Cerebellar nuclear complex (tissue), 1 donor: Measurements from ENCODE around the gene FBLN2.

Source experiments
- DNase-seq, 2 experiments: peaks; one replicate each; lab custom pipeline; 2025; lab: John Stamatoyannopoulos, UW

FBLN2 gene

DNA sequence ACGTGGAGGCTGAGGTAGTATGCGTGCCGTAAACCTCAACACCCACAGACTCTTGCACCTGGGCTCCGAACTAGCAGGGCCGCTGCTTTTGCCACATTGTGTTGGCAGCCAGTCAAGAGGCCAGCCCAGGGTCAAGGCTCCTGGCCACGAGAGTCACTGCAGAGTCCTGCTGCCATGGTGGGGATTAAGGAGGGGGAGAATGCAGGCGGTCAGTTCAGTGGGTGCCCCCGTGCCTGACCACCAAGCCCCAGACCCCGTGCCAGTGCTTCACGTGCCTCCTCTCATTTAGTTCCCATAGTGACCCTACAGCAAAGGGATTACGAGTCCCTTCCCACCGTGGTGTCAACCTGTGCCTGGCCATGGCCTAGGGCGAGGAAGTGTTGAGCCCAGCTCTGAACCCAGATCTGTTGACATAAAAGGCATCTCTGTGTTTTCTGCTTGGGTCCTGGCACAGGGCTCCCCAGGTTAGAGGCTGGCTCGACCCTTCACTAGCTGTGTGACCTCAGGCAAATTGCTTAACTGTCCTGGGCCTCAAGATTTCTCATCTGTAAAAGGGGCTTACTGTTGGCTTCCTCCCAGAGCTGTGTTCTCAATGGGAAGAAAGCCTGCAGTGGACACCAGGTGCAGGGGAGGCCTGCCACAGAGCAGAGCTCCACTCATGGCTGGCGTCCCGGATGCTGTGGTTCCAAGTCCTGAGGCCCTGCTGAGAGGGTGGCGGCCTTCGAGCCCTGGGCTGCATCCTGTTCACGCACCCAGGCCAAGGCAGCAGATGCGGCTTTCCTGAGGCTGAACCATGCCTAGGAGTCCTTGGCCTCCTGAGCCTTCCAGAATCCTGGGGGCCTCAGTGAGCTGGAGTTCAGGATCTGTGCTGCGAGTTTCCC lies 32.8 kb downstream of the FBLN2 start:
- DNase-seq = peak in 1 of 2 experiments; percentile 12

DNA sequence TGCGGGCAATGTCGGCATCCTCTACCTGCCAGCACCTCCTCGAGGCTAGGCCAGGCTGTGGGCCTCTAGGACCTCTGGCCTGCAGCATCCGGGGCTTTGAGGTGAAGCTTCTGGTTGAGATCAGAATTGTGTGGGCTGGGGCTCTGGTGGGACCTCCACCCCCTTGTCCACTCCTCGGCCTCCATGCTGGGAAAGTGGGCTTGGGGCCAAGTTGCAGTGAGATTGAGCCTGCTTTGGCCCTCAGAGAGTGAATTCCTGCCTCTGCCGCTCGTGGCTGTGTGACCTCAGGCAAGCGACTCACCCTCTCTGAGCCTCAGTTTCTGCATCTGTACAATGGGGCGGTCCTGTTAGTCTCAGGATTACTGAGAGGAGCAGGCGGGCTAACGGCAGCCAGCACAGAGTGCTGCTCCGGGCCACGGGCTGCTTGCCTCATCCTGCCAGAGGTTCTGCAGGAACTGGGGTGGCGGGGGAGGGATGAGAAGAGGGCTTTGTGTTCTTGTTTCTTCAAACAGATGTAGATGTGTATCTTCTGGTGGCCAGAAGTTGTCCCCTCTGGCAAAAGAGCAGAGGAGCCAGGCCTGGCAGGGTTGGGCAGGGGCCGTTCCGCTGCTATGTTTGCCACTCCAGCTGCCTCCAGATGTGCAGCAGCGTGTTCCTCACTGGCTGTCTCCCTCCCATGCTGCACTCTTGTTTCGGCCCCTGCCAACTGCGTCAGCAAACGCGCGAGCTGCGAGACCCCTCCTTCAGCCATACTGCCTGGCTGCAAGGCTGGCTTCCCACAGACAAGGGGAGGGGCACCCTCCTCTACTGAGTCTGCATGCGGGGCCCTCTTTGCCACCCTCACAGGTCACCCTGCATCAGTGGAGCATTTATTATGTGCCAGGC lies 33.7 kb downstream of the FBLN2 start:
- DNase-seq = no peak

GRCh38 chr3:13583251-13584180 lies 34.6 kb downstream of the FBLN2 start:
- no peak for DNase-seq

GRCh38 chr3:13584427-13584891 lies 35.5 kb downstream of the FBLN2 start:
- no peak for DNase-seq

DNA sequence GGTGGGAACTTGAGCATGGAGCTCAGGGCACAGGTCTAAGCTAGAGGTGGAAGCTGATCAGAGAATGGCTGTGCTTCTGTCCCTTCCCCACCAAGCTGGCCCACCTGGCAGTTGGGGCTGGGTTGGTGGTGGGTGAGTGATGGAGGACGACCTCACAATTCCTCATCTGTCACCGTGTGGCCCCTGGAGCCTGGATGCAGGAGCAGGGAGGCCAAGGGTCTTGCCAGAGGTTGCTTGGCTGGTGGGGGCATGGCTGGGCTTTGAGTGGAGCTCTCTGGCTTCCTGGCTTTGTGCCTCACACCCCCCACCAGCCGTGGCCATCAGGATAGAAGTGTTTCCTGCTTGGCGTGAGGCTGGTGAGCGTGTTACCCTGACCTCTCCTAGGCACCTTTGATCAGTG lies 36.0 kb downstream of the FBLN2 start:
- no peak for DNase-seq

GRCh38 chr3:13587442-13587841 lies 38.5 kb downstream of the FBLN2 start:
- DNase-seq = no peak

- DNase-seq = no peak
These were observed 39.3 kb downstream of the FBLN2 start for GRCh38 chr3:13588221-13588701.

- DNase-seq = no peak
These were observed 40.1 kb downstream of the FBLN2 start for GRCh38 chr3:13588993-13589392.

DNA sequence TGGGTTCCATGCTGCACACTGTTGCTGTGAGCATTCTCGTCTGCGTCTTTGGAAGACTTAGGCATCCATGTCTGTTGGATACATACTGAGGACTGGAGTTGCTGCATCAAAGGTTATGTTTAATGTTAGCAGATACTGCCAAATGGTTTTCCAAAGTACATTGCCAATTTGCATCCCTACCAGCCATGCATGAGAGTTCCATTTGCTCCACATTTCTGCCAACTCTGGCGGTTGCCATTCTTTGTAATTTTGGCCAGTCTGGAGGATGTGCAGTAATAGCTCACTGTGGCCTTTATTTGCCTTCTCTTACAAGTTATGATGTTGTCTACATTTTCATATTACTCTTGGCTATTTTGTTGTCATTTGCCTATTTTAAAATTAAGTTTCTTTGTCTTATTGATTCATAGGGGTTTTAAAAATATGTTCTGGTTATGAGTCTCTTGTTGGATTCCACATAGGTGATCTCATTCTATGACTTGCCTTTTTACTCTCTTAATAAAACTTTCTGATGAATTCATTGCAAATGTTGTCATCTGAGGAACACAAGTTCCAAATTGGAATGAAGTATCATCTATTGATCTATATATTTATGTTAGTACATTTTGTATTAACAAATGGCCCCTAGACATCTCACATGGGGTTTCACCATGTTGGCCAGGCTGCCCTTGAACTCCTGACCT lies 42.1 kb downstream of the FBLN2 start:
- peak; percentile 23 to 63 for DNase-seq

DNA sequence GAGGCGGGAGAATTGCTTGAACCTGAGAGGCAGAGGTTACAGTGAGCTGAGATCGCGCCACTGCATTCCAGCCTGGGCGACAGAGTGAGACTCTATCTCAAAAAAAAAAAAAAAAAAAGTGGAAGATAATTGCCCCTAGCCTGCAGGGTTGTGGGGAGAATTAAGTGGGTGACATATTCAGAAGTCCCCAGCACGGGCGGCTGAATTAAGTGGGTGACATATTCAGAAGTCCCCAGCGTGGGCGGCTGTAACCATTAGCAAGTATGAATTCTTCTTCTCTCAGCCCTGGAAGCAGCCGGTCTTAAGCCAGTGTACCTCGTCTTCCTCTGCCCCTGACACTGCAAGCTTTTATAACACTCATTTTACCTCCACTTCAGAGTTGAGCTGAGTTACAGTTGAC lies 44.7 kb downstream of the FBLN2 start:
- no peak for DNase-seq

GRCh38 chr3:13594146-13594545 lies 45.2 kb downstream of the FBLN2 start:
- DNase-seq = no peak

GRCh38 chr3:13594991-13595421 lies 46.1 kb downstream of the FBLN2 start:
- DNase-seq = no peak

DNA sequence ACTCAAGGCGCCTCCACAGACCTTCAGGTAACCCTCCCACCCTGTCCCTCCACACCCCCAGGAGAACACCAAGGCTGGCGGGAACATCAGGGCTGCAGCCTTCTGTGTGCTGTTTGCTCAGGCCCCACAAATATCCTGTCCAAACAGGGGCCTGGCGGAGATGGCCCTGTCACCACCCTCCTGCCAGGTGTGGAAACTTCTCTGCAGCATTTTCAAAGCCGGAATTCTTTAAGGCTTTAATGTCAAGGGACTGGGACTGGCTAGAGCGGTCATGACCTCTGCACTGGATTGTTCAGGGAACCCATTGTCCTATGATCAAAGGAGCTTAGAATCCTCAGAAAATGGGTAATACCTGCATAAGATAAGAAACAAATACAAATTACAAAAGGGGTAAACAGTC lies 46.6 kb downstream of the FBLN2 start:
- DNase-seq = no peak

- no peak for DNase-seq
These were observed 47.7 kb downstream of the FBLN2 start for GRCh38 chr3:13596426-13597205.

DNA sequence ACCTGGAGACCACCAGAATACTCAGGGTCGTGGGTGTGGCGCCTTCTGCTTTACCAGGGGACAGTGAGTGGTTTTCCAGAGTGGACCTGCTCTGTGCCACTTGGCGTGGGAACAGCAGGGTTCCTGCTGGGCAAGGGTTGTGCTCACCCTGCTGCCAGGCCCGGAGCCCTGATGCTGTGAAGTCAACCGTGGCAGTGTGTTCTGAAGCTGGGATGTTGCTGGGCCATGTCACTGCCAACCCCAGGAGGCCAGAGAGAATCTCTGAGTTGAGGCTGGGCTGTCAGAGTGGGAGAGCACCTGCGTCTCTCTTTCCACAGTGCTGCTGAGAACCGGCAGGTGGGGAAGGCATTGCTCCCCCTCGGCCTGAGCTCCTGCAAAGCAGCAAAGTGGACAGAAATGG lies 48.7 kb downstream of the FBLN2 start:
- DNase-seq = no peak

- no peak for DNase-seq
These were observed 49.3 kb downstream of the FBLN2 start for GRCh38 chr3:13598201-13598600.

DNA sequence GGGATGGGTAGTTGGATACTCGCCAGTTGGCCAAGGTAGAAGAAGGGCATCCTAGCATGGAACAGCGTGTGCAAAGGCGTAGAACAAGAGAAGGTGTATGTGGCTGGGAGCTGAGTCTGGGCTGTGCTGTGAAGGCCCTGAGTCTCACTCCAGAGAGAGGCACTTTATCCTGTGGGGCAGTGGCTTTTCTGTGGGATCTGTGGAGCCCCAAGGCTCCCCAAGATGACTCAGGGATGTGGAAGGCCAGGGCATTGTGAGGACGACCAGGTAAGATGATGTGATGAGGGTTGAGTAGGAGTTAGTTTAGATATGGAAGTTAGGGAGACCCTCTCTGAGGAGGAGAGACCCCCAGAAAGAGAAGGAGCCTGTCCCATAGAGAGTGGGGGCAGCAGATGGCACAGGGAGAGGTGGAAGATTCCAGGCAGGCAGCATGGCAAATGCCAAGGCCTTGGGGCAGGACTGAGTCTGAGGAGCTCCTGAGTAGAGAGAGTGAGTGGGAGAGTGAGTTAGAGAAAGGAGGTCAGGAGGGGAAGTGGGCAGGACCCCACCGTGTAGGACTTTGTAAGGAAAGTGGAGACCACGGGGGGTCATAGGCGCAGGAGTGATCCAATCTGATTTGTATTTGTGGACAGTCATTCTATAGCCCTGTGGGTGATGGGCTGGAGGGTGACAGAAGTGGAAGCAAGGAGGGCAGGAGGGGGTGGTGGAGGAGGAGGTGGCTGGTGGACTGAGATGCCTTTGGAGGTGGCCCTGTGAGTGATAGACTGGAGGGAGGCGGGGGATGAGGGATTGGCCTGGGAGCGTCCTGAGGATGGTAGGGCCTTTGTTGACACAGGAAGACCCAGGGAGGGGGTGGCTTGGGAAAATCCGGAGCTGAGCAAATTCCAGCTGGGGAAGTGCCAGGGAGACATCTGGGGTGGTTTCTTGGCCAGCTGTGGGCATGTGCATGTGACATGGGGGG lies 50.3 kb downstream of the FBLN2 start:
- no peak for DNase-seq

GRCh38 chr3:13599887-13600450 lies 51.0 kb downstream of the FBLN2 start:
- DNase-seq = no peak
